Uterus (tissue), 4 donors: ENCODE results near the gene THAP4. TPM values are rescaled to one million over a fixed set of nuclear protein-coding genes. Genes with fewer than 3 reads are reported as not detected.
A peak's percentile ranks its signal among the peaks of the same experiment; 100 is the strongest.

Source experiments
- DNase-seq, 2 donors: peaks; one replicate each; pipeline ENCODE4 v3.0.0-alpha.2; 2019 to 2020
- H3K27ac ChIP-seq, 2 donors: fragments of 200-600 bp; sonication (generic); 1 replicate in 1 of 2; 2 replicates in 1 of 2; pipeline ENCODE4 v1.5.1; 2016 to 2018
- H3K27me3 ChIP-seq, 2 donors: fragments of 200-600 bp; sonication (generic); one replicate each; pipeline ENCODE4 v1.5.1; 2018 to 2019; ENCODE audit warnings: control low read depth in 1 of 2
- H3K36me3 ChIP-seq, 2 donors: fragments of 200-600 bp; sonication (generic); one replicate each; pipeline ENCODE4 v1.5.1; 2019; ENCODE audit warnings: control low read depth in 1 of 2
- H3K4me1 ChIP-seq, 2 donors: fragments of 200-600 bp; sonication (generic); one replicate each; pipeline ENCODE4 v1.5.1; 2018 to 2019; ENCODE audit warnings: control low read depth in 1 of 2
- H3K4me3 ChIP-seq, 2 donors: fragments of 200-600 bp; sonication (generic); 1 replicate in 1 of 2; 2 replicates in 1 of 2; pipeline ENCODE4 v1.5.1; 2018 to 2019; ENCODE audit warnings: mild to moderate bottlenecking in 1 of 2
- H3K9me3 ChIP-seq, 2 donors: fragments of 200-600 bp; sonication (generic); one replicate each; pipeline ENCODE4 v1.5.1; 2019; ENCODE audit warnings: control low read depth in 1 of 2
- POLR2A ChIP-seq, 2 donors: fragments of 450-650 bp; IDR thresholded peaks; one replicate each; pipeline ENCODE4 v1.6.1; 2016; ENCODE audit warnings: antibody characterized with exemption in 2 of 2, mild to moderate bottlenecking in 1 of 2, moderate library complexity in 1 of 2
- intact Hi-C: fragments of 100-400 bp; cut with DNase I; formaldehyde crosslinking; loops from one replicate; pipeline ENCODE4 v1.15.1; 2023; ENCODE audit warnings: low total_unique reads
- total RNA-seq, 4 donors: library from RNA; depleted of rRNA in 3 of 4; stranded (reverse); fragments of >200 nt in 3 of 4; gene quantifications; one replicate each; pipeline versions ENCODE4 v1.1.0 to v1.2.4, GENCODE V29; 2014 to 2023
- TF ChIP-seq, protein P1 (sequence below), 4 experiments: fragments of 200-600 bp in 2 of 4; fragments of 450-650 bp in 2 of 4; sonication (generic) in 2 of 4; IDR thresholded peaks; one replicate each; pipeline ENCODE4 v1.5.1; 2016 to 2019; ENCODE audit warnings: antibody characterized with exemption in 4 of 4, mild to moderate bottlenecking in 2 of 4, moderate library complexity in 1 of 4
- donor health status: DM: yes; HTN: yes; CAD: no.

THAP4 gene
- total RNA-seq, 4 donors from 2014 or later: 21.2 to 42.7 (median 28.9) TPM

DNA sequence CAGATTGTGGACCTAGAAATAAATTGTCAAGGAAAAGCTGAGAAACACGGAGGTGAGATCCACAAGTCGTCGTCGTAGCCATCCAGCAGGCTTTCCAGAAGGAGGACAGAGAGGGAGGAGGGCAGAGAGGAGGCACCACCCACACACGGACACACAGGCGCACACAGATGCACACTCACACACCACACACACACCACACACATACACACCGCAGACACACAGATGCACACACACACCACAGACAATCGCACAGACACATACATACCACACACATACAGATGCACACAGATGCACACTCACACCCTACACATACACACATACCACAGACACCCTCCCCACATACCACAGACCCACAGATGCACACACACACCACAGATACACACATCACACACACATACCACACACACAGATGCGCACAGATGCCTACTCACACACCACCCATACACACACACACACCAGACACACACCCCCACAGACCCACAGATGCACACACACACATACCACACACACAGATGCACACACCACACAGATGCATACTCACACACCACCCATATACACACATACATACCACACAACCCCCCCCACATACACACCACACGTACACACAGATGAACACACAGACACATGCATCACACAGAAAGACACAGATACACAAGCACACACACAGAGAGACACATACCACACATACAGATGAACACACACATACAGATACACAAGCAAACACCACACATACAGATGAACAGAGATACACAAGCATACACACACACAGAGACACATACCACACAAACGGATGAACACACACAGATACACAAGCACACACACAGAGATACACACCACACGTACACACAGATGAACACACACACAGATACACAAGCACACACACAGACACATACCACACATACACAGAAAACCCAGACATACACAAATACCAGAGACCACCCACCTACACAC lies 91.2 kb downstream of the THAP4 start:
- DNase-seq: no peak
- no peaks in the 10 kb centered on the region for H3K9me3 ChIP-seq
- intact Hi-C loops: no loop called here
- no peaks in the 10 kb centered on the region for H3K27me3 ChIP-seq
- H3K4me3 ChIP-seq: no peak overlapping the region
- H3K27ac ChIP-seq: no peak overlapping the region
- TF ChIP-seq, protein P1, sequence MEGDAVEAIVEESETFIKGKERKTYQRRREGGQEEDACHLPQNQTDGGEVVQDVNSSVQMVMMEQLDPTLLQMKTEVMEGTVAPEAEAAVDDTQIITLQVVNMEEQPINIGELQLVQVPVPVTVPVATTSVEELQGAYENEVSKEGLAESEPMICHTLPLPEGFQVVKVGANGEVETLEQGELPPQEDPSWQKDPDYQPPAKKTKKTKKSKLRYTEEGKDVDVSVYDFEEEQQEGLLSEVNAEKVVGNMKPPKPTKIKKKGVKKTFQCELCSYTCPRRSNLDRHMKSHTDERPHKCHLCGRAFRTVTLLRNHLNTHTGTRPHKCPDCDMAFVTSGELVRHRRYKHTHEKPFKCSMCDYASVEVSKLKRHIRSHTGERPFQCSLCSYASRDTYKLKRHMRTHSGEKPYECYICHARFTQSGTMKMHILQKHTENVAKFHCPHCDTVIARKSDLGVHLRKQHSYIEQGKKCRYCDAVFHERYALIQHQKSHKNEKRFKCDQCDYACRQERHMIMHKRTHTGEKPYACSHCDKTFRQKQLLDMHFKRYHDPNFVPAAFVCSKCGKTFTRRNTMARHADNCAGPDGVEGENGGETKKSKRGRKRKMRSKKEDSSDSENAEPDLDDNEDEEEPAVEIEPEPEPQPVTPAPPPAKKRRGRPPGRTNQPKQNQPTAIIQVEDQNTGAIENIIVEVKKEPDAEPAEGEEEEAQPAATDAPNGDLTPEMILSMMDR (IDR thresholded peaks at IDR 0.05): no peak
- no peak for TF ChIP-seq POLR2A (IDR thresholded peaks at IDR 0.05)
- H3K36me3 ChIP-seq: no peaks in the 10 kb centered on the region
- H3K4me1 ChIP-seq: peaks cover 0 to 21% of the 10 kb centered on the region in 2 donors

DNA sequence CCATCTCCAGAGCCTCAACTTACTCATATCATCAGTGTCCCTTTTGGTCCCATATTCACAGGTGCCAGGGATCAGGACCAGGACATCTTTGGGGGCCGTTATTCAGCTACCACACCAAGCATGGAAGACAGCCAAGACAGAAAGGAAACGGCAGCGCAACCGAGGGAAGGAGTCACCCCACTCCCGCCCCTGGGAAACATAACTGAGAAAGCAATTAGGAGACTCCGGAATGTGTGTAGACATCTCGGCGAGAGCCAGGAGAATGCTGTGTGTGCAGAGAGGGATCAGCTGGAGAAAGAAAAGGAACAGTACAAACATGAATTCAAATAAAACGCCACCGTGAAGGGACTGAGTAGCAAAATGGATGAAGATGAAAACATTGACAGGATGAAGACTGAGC lies 91.9 kb downstream of the THAP4 start:
- DNase-seq: no peak
- H3K27ac ChIP-seq: no peak overlapping the region
- H3K36me3 ChIP-seq: no peaks in the 10 kb centered on the region
- intact Hi-C loops: no loop called here
- no peaks in the 10 kb centered on the region for H3K27me3 ChIP-seq
- H3K4me1 ChIP-seq: peaks cover 0 to 21% of the 10 kb centered on the region in 2 donors
- no peak for TF ChIP-seq POLR2A (IDR thresholded peaks at IDR 0.05)
- TF ChIP-seq, protein P1 (IDR thresholded peaks at IDR 0.05): no peak
- H3K4me3 ChIP-seq: no peak overlapping the region
- no peaks in the 10 kb centered on the region for H3K9me3 ChIP-seq

DNA sequence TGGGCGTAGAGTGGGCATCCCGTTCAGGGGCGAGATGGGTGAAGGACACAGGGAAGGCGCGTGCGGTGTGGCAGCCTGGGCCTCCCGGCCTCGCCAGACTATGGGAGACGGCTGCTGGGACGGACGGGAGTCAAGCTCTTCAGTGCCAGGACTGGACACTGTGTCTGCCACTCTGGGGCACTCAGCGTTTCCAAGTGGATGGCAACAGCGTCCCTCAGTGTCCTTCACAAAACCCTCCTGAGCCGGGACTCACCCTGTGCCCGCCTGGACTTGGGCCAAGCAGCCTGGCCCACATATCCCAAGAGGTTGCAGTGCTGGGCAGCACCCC lies 94.7 kb downstream of the THAP4 start:
- no peaks in the 10 kb centered on the region for H3K27me3 ChIP-seq
- no peaks in the 10 kb centered on the region for H3K9me3 ChIP-seq
- no peak for TF ChIP-seq POLR2A (IDR thresholded peaks at IDR 0.05)
- TF ChIP-seq, protein P1 (IDR thresholded peaks at IDR 0.05): no peak
- H3K4me3 ChIP-seq: no peak overlapping the region
- DNase-seq: no peak
- H3K4me1 ChIP-seq: peaks cover 0 to 16% of the 10 kb centered on the region in 2 donors
- intact Hi-C loops: no loop called here
- no peaks in the 10 kb centered on the region for H3K36me3 ChIP-seq
- no peak overlapping the region for H3K27ac ChIP-seq

DNA sequence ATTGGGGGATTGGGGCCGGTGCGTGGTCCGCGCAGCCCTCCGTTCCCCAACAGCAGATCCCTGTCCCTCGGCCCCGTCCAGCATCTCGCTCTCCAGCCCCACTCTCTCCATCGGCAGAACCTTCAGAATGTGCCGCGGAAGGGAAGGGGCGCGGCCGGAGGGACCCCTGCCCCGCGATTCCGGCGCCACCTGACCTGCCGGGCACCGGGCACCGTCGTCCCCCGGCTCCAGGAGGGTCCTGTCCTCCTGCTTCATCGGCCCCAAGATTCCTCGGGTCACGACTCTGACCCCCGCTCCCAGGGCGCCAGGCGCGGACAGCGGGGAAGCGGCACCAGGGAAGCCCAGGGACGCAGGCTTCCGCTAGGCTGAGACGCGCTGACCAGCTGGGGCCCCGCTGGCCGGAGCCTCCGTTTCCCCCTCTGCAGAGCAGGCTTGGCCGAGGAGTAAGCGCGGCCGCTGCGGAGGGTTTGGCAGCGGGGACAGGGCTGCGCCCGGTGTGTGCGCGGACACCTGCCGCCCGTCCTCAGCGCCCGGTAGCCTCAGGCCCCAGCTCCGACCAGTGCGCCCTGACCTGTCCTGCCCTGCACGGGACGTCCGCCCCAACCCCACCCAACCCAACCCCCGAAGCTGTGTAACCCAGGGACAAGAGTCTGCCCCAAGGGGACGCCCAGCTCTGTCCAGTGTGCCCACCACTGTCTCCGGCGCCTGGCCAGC lies 95.2 kb downstream of the THAP4 start:
- DNase-seq: no peak
- intact Hi-C loops: no loop called here
- Histone ChIP-seq H3K9me3 (no peaks in the 10 kb centered on the region), H3K36me3 (no peaks in the 10 kb centered on the region), H3K27me3 (no peaks in the 10 kb centered on the region), H3K4me1 (peaks cover 0 to 11% of the 10 kb centered on the region in 2 donors), H3K27ac (no peak overlapping the region), H3K4me3 (peak overlapping the region in 1 of 2 donors; percentile 35)
- no peak for TF ChIP-seq POLR2A (IDR thresholded peaks at IDR 0.05)
- TF ChIP-seq, protein P1 (IDR thresholded peaks at IDR 0.05): no peak
